HG02852 (cell line): ENCODE measurements around the gene FOXL3.

Experiments used
- ATAC-seq: cut with Tn5 transposase; IDR thresholded peaks from one replicate; pipeline ENCODE4 v1.9.1; 2021; ENCODE audit warnings: mild to moderate bottlenecking, moderate library complexity; ENCODE audit not compliant: unreplicated experiment

The FOXL3 gene

DNA sequence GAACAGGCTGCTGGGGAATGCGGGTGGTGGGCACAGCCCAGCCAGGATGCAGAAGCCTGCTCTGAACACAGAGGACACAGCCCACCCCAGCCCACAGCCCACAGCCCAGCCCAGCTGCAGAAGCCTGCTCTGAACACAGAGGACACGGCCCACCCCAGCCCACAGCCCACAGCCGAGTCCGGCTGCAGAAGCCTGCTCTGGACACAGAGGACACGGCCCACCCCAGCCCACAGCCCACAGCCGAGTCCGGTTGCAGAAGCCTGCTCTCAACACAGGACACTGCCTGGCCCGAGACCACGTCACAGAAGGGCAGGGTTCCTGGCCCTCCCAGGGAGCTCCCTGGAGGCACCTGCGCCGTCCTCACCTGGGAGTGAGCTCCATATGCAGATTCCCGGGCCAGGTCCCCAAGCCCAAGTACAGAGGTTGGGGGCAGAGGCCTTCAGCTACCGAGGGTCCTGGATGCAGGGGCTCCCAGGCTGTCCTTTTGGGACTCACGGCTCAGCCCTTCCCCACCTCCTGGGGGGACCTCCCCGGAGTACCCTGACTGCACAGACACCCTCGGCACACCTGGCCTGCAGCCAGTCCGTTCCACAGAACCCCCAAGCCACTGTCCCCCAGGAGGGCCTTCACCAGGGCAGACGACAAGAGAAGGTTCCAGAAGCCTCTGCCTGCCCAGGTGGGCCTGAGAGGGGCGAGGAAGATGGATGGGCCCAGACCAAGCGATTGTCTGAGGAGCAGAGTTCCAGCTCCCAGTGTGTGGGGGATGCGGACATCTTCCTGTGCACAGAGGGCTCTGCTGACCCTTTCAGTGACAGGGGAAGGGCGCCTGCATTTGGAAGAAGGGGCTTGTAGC is 23.7 kb upstream of the FOXL3 start:
- ATAC-seq = no peak

DNA sequence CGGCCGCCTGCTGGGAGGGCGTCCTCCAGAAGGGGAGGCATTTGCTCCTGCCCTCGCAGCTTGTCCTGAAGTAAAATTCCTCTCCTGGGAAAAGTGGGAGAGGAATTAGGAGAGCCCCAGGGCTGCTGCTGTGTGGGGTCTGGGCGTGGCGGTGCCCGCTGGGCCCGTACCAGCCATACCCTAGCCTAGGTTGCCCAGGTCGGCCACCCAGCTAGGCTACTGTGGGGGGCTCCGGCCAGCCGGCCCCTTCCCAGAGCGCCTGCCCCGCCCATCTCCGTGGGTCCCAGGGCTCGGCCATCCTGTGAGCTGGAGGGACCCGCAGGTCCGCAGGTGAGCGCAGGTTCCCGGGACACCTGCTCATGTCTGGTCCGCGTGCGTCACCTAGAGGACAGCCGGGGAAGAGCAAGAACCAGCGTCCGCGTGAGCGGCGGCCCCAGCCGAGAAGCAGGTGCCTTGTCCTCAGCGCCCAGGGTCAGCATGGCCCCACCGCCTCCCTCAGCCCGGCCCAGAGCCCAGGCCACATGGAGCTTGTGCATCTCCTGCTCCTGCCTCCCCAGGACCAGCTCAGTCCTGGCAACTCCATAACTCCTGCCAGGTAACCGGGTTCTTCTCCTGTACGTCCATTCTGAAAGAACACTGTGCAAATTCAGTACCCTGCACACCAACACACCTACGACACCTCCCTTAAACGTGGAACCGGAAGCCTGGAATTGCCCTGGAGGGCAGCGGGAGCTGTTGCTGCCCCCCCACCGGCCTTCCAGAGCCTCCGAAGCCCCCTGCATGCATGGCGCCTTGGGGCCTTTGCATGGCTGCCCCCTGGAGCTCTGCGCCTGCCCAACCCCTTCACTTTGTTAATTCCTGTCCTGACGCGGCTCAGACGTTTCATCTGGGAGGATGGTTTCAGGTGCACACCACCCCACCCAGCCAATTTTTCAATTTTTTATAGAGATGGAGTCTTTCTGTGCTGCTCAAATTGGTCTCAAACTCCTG is 22.8 kb upstream of the FOXL3 start:
- no peak for ATAC-seq

GRCh38 chr7:268991-269390 is 21.0 kb upstream of the FOXL3 start:
- ATAC-seq = no peak

DNA sequence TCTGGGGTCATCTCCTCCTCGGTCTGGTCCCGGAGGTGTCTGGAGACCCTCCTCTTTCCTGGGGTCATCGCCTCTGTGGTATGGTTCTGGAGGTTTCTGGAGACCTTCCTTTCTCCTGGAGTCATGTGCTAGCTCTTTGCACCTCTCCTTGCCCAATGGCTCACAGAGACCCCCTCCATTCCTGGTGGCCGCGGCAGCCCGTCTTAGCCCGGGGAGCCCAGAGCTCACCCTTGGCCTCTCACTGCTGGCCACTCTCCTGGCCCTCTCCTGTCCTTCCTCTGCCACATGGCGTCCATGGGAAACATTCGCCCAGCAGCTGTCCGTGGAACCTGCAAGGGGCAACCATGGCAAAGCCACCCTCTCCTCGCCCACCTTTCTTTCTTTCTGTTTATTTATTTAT is 20.2 kb upstream of the FOXL3 start:
- no peak for ATAC-seq

DNA sequence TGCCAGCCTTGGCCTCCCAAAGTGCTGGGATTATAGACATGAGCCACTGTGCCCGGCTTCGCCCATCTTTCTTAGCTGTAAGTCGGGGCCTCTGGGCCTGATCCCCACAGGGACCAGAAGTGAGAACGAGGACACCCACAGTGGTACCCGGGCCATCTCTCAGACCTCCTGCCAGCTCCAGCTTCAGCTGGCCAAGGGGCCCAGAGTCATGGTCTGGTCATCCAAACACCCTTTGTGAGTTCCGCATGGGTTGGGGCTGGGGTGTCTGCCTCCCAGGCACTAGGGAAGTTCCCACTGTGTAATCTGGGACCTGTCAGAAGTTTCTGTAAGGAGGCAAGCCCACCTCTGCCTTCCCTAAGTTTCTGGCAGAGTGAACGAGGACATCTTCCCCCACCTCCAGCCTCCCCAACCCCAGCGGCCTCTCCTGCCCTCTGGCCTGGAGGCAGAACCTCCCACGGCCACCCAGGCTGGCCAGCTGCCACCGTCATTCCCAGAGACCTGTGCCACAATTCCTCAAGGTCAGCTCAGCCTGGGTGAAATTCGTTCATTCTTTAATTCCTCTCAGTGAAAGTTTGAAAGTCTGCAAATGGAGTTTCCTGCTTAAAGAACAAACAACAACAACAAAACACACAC is 19.5 kb upstream of the FOXL3 start:
- ATAC-seq = no peak

GRCh38 chr7:271266-272107 is 18.5 kb upstream of the FOXL3 start:
- ATAC-seq = no peak

- no peak for ATAC-seq
These were observed 17.8 kb upstream of the FOXL3 start for GRCh38 chr7:272108-272615.

GRCh38 chr7:272631-273030 is 17.3 kb upstream of the FOXL3 start:
- no peak for ATAC-seq

DNA sequence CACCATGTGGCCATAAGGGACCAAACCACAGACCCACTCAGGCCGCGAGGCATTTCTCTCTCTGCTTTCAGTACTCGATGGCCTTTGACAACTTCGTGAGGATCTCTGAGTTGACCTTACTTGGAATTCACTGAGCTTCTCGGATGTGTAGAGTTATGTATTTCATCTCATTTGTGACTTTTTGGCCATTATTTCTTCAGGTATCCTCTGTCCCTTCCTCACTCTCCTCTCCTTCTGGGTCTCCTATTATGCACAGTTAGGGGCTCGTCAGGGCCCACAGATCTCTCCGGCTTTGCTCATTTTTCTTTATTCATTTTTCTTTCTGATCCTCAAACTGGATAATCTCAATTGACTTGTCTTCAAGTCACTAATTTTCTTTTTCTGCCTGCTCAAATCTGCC is 16.6 kb upstream of the FOXL3 start:
- ATAC-seq = no peak

GRCh38 chr7:274266-274665 is 15.7 kb upstream of the FOXL3 start:
- no peak for ATAC-seq

DNA sequence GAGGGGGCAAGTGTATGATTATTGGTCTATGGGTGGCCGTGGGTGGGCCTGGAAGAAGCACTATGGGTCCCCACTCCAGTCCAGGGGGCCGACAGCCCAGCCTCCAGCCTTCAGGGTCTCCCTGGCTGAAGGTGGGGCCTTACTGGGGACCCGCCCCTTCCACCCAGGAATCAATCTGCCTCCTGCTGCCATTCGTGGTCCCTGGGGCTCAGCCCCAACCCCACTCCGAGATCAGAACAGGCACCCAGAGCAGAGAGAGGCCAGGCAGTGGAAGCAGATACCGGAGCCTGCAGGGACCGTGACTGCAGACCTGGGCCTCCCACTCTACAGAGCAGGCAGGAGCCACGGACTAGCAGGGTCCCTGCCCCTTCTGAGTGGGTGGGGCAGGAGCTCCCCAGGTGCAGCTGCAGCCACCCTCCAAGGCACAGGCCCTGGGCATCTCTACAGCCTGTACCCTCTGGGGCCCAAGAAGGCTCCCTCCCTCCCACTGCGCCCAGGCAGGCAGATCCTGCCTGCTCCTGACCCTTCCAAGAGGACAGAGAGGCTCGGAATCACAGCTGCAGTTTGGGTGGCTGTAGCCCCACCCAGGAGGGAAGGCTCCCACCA is 13.6 kb upstream of the FOXL3 start:
- no peak for ATAC-seq

- no peak for ATAC-seq
These were observed 12.7 kb upstream of the FOXL3 start for GRCh38 chr7:277228-277627.

- no peak for ATAC-seq
These were observed 11.9 kb upstream of the FOXL3 start for GRCh38 chr7:278081-278480.

DNA sequence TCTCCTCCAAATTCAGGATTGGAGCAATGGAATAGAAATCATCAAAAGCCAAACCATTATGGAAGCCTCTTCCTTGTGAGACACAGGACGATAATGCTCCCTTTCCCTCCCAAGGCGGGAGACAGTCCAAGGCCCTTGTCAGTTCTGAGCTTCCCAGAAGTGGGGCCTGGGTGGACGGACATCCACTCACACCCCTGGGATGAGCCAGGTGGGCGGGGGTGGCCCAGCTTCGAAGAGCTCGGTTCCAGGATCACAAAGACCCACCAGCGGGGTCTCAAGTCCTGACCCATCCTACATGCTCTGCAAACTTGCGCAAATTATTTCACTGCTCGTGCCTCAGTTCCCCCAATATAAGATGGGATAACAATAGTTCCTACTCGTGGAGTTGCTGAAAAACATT is 10.1 kb upstream of the FOXL3 start:
- no peak for ATAC-seq

DNA sequence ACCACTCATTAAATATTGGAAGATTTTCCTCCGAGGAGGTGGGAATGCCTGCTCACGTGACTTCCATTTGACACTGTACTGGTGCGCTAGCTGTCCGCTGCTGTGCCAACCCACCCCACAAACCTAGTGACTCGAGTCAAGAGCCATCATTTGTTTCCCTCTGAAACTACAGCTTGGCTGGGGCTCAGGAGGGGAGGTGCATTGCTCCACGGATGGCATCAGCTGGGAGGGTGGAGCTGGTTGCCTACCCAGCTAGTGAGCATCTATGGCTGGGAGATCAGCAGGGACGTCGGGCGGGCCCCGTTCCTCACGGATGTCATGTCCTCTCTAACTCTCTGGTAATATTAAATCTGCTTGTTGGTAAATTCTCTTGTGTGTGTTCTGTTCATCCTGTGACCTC is 9.5 kb upstream of the FOXL3 start:
- no peak for ATAC-seq

GRCh38 chr7:281637-282036 is 8.3 kb upstream of the FOXL3 start:
- ATAC-seq = no peak

- no peak for ATAC-seq
These were observed 7.3 kb upstream of the FOXL3 start for GRCh38 chr7:282621-283020.

DNA sequence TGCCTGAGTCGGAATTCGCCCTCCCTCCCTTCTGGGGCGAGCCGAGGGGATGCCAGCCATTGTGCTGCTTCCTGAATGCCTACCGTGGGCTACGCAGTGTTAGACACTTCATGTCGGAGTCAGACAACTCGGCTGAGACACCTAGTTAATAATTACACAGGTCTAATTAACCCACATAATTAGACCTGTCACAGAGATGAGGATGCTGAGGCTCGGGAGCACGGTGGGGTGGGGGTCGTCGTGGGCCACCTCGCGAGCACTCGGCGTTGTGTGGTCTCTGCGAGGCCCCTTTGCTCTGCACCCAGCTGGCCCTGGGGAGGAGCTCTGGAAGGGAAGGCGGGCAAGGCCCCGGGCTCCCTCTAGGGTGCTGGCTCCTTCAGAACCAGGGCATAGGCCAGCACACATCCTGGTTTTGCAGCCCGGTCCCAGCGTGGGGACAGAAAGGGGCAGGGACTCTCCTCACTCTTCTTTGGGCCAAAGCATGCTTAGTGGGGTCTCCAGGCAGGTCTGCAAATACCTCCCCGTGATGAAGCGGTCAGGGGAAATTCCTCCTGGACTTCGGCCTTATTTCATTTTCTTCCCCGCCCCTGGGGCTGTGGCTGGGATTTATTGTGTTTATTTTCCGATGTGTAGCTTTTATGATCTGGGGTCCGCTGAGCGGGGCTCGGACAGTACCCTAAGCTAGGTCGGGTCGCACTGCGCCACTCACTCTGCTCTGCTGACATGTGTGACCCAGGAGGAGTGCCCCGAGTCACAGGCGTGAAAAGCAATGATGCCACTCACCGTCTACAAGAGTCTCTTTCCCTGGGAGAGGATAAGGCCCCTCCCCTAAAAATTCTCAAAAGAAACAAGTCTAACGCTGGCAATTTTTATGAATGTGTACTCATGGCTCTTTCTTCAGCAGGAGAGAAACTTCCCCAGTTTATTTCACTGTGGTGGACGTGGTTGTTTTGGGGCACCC is 4.9 kb upstream of the FOXL3 start:
- no peak for ATAC-seq

DNA sequence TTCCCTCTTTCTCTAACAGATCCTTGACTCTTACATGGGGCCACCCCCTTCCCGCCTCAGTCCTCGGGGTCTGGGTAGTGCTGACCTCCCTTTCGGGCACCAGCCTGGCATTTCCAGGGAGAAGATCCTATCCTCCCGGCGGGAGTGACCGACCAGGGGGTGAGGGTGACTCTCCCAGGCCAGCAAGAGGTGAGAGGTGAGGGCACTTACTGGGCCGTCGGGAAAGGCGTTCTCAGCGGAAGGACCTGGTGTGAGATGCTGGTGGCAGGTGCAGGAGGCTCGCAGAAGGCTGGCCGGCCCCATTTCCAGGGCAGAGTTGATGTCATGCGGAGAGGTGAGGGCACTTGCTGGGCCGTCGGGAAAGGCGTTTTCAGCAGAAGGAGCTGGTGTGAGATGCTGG is 4.2 kb upstream of the FOXL3 start:
- ATAC-seq = no peak
